CD14-positive monocyte (primary cell): ENCODE results near the gene GYG2. TPM values are rescaled to one million over a fixed set of nuclear protein-coding genes. Genes with fewer than 3 reads are reported as not detected.
"Not testable (repeated sequence)": the region's sequence is repeated elsewhere in the genome, so short reads cannot be mapped to it uniquely, and the experiment has no call there.

Source experiments
- DNase-seq, 3 donors: peaks; one replicate each; pipeline ENCODE4 v3.0.0-alpha.2; 2011 to 2022
- H2AFZ ChIP-seq: 2 replicates; pipeline ENCODE4 v1.6.0; 2012; ENCODE audit warnings: mild to moderate bottlenecking, low read depth, low read length, inconsistent platforms; ENCODE audit not compliant: insufficient read depth, poor library complexity, severe bottlenecking
- H3K27ac ChIP-seq, 2 donors: 1 replicate in 1 of 2; 2 replicates in 1 of 2; pipeline ENCODE4 v1.5.1; 2012 to 2013; ENCODE audit warnings: low read length in 2 of 2, control low read depth in 1 of 2, inconsistent platforms in 1 of 2, low read depth in 1 of 2, mild to moderate bottlenecking in 1 of 2
- H3K27me3 ChIP-seq, 2 donors: one replicate each; pipeline versions ENCODE4 v1.6.0 to v1.6.1; 2011 to 2013; ENCODE audit warnings: low read length in 2 of 2; ENCODE audit not compliant: control insufficient read depth in 2 of 2, insufficient read depth in 2 of 2
- H3K36me3 ChIP-seq, 2 donors: replicated peaks in 1 of 2; 1 replicate in 1 of 2; 2 replicates in 1 of 2; pipeline versions ENCODE4 v1.5.1 to v1.6.1; 2012 to 2013; ENCODE audit warnings: low read length in 2 of 2, control low read depth in 1 of 2, inconsistent platforms in 1 of 2, mild to moderate bottlenecking in 1 of 2; ENCODE audit not compliant: insufficient read depth in 2 of 2, control insufficient read depth in 1 of 2
- H3K4me1 ChIP-seq, 2 donors: 1 replicate in 1 of 2; 2 replicates in 1 of 2; pipeline versions ENCODE4 v1.5.1 to v1.6.1; 2012 to 2013; ENCODE audit warnings: low read length in 2 of 2, control low read depth in 1 of 2, inconsistent platforms in 1 of 2, mild to moderate bottlenecking in 1 of 2, moderate library complexity in 1 of 2; ENCODE audit not compliant: insufficient read depth in 2 of 2, control insufficient read depth in 1 of 2
- H3K4me2 ChIP-seq: replicated peaks from 2 replicates; pipeline ENCODE3; 2012; ENCODE audit warnings: low read length, moderate library complexity, mild to moderate bottlenecking; ENCODE audit not compliant: poor library complexity, severe bottlenecking; ENCODE audit errors: extremely low read depth
- H3K4me3 ChIP-seq, 3 experiments: fragments of 200-600 bp in 1 of 3; sonication (generic) in 1 of 3; replicated peaks in 1 of 3; 1 replicate in 2 of 3; 2 replicates in 1 of 3; pipeline ENCODE4 v1.5.1; 2011 to 2013; ENCODE audit warnings: low read length in 3 of 3, mild to moderate bottlenecking in 3 of 3, control low read depth in 2 of 3, low read depth in 2 of 3, inconsistent platforms in 1 of 3, moderate library complexity in 1 of 3
- H3K79me2 ChIP-seq: 2 replicates; pipeline ENCODE4 v1.6.0; 2012; ENCODE audit warnings: mild to moderate bottlenecking, control low read depth, inconsistent platforms, low read length, moderate library complexity; ENCODE audit not compliant: insufficient read depth
- H3K9ac ChIP-seq: 2 replicates; pipeline ENCODE4 v1.6.0; 2017; ENCODE audit warnings: low read length, mild to moderate bottlenecking; ENCODE audit not compliant: insufficient read depth, poor library complexity, severe bottlenecking
- H3K9me3 ChIP-seq, 2 donors: replicated peaks in 1 of 2; 1 replicate in 1 of 2; 2 replicates in 1 of 2; pipeline versions ENCODE4 v1.5.1 to v1.6.1; 2012 to 2013; ENCODE audit warnings: low read length in 2 of 2, control low read depth in 1 of 2; ENCODE audit not compliant: control insufficient read depth in 1 of 2, insufficient read depth in 1 of 2
- H4K20me1 ChIP-seq: 2 replicates; pipeline ENCODE4 v1.6.0; 2012; ENCODE audit warnings: mild to moderate bottlenecking, low read length, control low read depth, moderate library complexity; ENCODE audit not compliant: insufficient read depth
- H3K27ac Mint-ChIP-seq, 7 donors: one replicate each; pipeline ENCODE4 v1.8.0; 2020; ENCODE audit warnings: mild to moderate bottlenecking in 7 of 7, mixed read lengths in 7 of 7, moderate library complexity in 6 of 7, inconsistent platforms in 2 of 7
- H3K27me3 Mint-ChIP-seq, 3 donors: one replicate each; pipeline ENCODE4 v1.8.0; 2021 to 2022; ENCODE audit warnings: low read depth in 3 of 3, mild to moderate bottlenecking in 3 of 3, mixed read lengths in 3 of 3, moderate library complexity in 3 of 3, inconsistent platforms in 1 of 3
- H3K36me3 Mint-ChIP-seq, 2 donors: one replicate each; pipeline ENCODE4 v1.8.0; 2020; ENCODE audit warnings: mixed read lengths in 2 of 2, inconsistent platforms in 1 of 2, mild to moderate bottlenecking in 1 of 2
- H3K4me1 Mint-ChIP-seq: one replicate; pipeline ENCODE4 v1.8.0; 2020; ENCODE audit warnings: mild to moderate bottlenecking, mixed read lengths
- H3K4me3 Mint-ChIP-seq, 2 donors: one replicate each; pipeline ENCODE4 v1.8.0; 2020; ENCODE audit warnings: mild to moderate bottlenecking in 2 of 2, mixed read lengths in 2 of 2, moderate library complexity in 1 of 2
- H3K9me3 Mint-ChIP-seq, 7 donors: one replicate each; pipeline ENCODE4 v1.8.0; 2020 to 2022; ENCODE audit warnings: mixed read lengths in 7 of 7, mild to moderate bottlenecking in 6 of 7, moderate library complexity in 6 of 7, inconsistent platforms in 2 of 7
- WGBS: methylation state at CpG from one replicate; pipeline ENCODE4 v1.1.5; 2013; ENCODE audit warnings: missing lambda C conversion rate; ENCODE audit not compliant: insufficient coverage; 5-methylcytosine and 5-hydroxymethylcytosine counted together
- intact Hi-C, 2 donors: fragments of 100-400 bp; cut with micrococcal nuclease; formaldehyde crosslinking; loops; one replicate each; pipeline versions ENCODE4 v1.15.0 to v1.15.1; 2023
- polyA plus RNA-seq, 3 donors: library from polyadenylated mRNA; depleted of rRNA in 1 of 3; unstranded in 2 of 3; stranded (reverse) in 1 of 3; fragments of 300-500 nt in 2 of 3; fragments of >200 nt in 1 of 3; fragmentation: Illumina TruSeq in 2 of 3; gene quantifications; 1 replicate in 2 of 3; 2 replicates in 1 of 3; pipeline ENCODE4 v1.2.3, GENCODE V29; 2012 to 2021
- TF ChIP-seq, protein P1 (sequence below): fragments of 200-600 bp; IDR thresholded peaks from one replicate; pipeline ENCODE4 v1.8.0; 2022; ENCODE audit warnings: antibody characterized with exemption, mild to moderate bottlenecking

The GYG2 gene
- polyA plus RNA-seq, 3 donors = not detected

- H3K36me3 Mint-ChIP-seq, H3K9me3 ChIP-seq, H4K20me1 ChIP-seq, H3K9ac ChIP-seq, H3K9me3 Mint-ChIP-seq, H3K36me3 ChIP-seq, H3K27me3 ChIP-seq, H3K4me2 ChIP-seq, H3K4me1 Mint-ChIP-seq, H3K4me3 ChIP-seq, intact Hi-C loops, H3K4me1 ChIP-seq, H3K79me2 ChIP-seq, H3K27ac ChIP-seq: not testable (repeated sequence)
- peak; percentile 12 to 40 (median 18) for DNase-seq
- Mint-ChIP-seq H3K4me3 (peak overlapping the region; percentile 59 to 60), H3K27ac (peak overlapping the region in 3 of 7 donors; percentile 36 to 65 (median 54)), H3K27me3 (peaks cover 0 to 10% (median 2%) of the 10 kb centered on the region in 3 donors)
- WGBS = 0% methylated on average over 2 of the region's 16 CpGs
- TF ChIP-seq, protein P1, sequence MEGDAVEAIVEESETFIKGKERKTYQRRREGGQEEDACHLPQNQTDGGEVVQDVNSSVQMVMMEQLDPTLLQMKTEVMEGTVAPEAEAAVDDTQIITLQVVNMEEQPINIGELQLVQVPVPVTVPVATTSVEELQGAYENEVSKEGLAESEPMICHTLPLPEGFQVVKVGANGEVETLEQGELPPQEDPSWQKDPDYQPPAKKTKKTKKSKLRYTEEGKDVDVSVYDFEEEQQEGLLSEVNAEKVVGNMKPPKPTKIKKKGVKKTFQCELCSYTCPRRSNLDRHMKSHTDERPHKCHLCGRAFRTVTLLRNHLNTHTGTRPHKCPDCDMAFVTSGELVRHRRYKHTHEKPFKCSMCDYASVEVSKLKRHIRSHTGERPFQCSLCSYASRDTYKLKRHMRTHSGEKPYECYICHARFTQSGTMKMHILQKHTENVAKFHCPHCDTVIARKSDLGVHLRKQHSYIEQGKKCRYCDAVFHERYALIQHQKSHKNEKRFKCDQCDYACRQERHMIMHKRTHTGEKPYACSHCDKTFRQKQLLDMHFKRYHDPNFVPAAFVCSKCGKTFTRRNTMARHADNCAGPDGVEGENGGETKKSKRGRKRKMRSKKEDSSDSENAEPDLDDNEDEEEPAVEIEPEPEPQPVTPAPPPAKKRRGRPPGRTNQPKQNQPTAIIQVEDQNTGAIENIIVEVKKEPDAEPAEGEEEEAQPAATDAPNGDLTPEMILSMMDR = peak; percentile 34
- H2AFZ ChIP-seq = peak overlapping the region; percentile 46
These were observed 16.4 kb upstream of the GYG2 start for GRCh38 chrX:2812161-2812907.

GRCh38 chrX:2817036-2817435 is 11.7 kb upstream of the GYG2 start:
- Mint-ChIP-seq H3K4me1 (no peaks in the 10 kb centered on the region), H3K27ac (no peak overlapping the region), H3K9me3 (peaks cover 0 to 4% (median 0%) of the 10 kb centered on the region in 7 donors), H3K4me3 (no peak overlapping the region), H3K36me3 (no peaks in the 10 kb centered on the region), H3K27me3 (peaks cover 0 to 6% (median 3%) of the 10 kb centered on the region in 3 donors)
- Histone ChIP-seq H4K20me1 (no peaks in the 10 kb centered on the region), H3K4me1 (peaks cover 0 to 3% of the 10 kb centered on the region in 2 donors), H3K4me3 (no peak overlapping the region), H3K27ac (no peak overlapping the region), H3K4me2 (no peak overlapping the region), H3K9me3 (no peaks in the 10 kb centered on the region), H3K36me3 (no peaks in the 10 kb centered on the region), H3K27me3 (no peaks in the 10 kb centered on the region), H3K79me2 (no peaks in the 10 kb centered on the region), H3K9ac (no peak overlapping the region), H2AFZ (no peak overlapping the region)
- intact Hi-C loops = no loop called here
- DNase-seq = no peak
- WGBS = no CpG with 5 or more reads among the region's 2 CpGs
- TF ChIP-seq, protein P1 = no peak
